OCI-LY3 (cell line): Measurements from ENCODE around the gene CARS2.

ENCODE experiments used
- H2AFZ ChIP-seq: fragments of 200-600, 300-600 bp; shearing (Covaris generic); 2 replicates; pipeline ENCODE4 v1.6.0; 2014; ENCODE audit warnings: antibody characterized with exemption, low read depth, low read length
- H3K27ac ChIP-seq: fragments of 200-600, 300-600 bp; sonication (generic); 2 replicates; pipeline ENCODE4 v1.5.1; 2014; ENCODE audit warnings: mild to moderate bottlenecking, low read length, moderate library complexity, mixed read lengths
- H3K27me3 ChIP-seq: fragments of 200-600, 300-600 bp; sonication (generic); 2 replicates; pipeline ENCODE4 v1.6.1; 2014; ENCODE audit warnings: low read depth, low read length, mixed read lengths
- H3K36me3 ChIP-seq: fragments of 200-600, 300-600 bp; sonication (generic); replicated peaks from 2 replicates; pipeline ENCODE3; 2014; ENCODE audit warnings: low read depth, low read length, mixed read lengths
- H3K4me1 ChIP-seq: fragments of 300-600, 200-600 bp; sonication (generic); 2 replicates; pipeline ENCODE4 v1.6.1; 2014; ENCODE audit warnings: low read length, mixed read lengths
- H3K4me2 ChIP-seq: fragments of 200-600, 300-600 bp; sonication (generic); 2 replicates; pipeline ENCODE4 v1.6.1; 2014; ENCODE audit warnings: low read length, mixed read lengths
- H3K4me3 ChIP-seq: fragments of 300-600, 200-600 bp; sonication (generic); 2 replicates; pipeline ENCODE4 v1.5.1; 2014; ENCODE audit warnings: antibody characterized with exemption, mild to moderate bottlenecking, low read length, moderate library complexity
- H3K79me2 ChIP-seq: fragments of 300-600, 200-600 bp; shearing (Covaris generic); 2 replicates; pipeline ENCODE4 v1.6.1; 2014; ENCODE audit warnings: mild to moderate bottlenecking, low read length, mixed read lengths
- H3K9ac ChIP-seq: fragments of 300-600, 200-600 bp; shearing (Covaris generic); 2 replicates; pipeline ENCODE4 v1.6.0; 2014; ENCODE audit warnings: mild to moderate bottlenecking, low read length, moderate library complexity
- H3K9me3 ChIP-seq: fragments of 200-600, 300-600 bp; shearing (Covaris generic); 2 replicates; pipeline ENCODE4 v1.6.1; 2014; ENCODE audit warnings: low read length, mixed read lengths; ENCODE audit not compliant: insufficient read depth
- H4K20me1 ChIP-seq: fragments of 200-600, 300-600 bp; sonication (generic); 2 replicates; pipeline ENCODE4 v1.6.1; 2016; ENCODE audit warnings: low read length, mixed read lengths; ENCODE audit not compliant: insufficient read depth
- CTCF ChIP-seq: fragments of 200-600, 300-600 bp; sonication (generic); IDR thresholded peaks from 2 replicates; pipeline ENCODE4 v1.5.1; 2014; ENCODE audit warnings: antibody characterized with exemption, low read length, low read depth
- EZH2phosphoT487 ChIP-seq: fragments of 200-600 bp; shearing (Covaris generic); IDR thresholded peaks from 2 replicates; pipeline ENCODE4 v1.6.1; 2018; ENCODE audit warnings: antibody characterized with exemption, mixed run types, low read depth

The CARS2 gene

DNA sequence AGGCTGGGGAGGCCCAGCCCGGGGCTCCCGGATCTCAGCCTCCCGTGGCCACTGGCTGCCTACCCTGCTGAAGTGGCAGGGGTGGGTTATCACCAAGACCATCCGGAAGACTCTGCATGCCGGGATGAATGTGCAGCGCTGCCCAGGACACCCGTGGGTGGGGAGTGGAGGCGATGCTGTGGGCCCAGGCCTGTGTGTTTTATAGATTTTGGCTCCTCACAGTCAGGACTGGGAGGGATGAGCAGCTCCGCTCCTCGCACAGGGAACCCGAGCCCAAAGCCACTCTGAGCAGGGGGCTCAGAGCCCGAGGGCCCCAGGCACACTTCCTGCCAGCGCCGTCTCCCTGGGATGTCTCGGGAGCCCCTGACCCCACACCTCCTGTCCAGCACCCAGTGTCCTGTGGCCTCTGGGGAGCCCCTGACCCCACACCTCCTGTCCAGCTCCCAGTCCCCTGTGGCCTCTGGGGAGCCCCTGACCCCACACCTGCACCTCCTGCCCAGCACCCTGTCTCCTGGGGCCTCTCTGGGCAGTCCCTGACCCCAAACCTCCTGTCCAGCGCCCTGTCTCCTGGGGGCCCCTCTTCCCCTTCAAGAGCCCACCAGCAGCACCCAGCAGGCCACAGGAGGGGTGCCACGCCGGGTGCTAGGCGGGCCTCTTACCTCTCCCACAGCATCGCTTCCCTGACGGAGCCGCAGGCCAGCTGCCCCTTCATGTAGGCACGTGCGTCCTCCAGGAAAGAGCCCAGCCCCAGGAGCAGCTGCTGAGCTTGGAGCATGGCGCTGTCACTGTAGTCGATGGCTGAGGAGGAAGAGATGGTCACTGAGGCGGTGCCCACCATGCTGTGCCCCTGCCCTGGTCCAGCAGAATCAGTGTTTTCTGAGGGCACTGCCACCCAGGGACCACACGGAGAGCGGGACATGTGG lies 59.2 kb downstream of the CARS2 start:
- H3K27me3 ChIP-seq = no peaks in the 10 kb centered on the region
- H3K36me3 ChIP-seq = peaks cover 34% of the 10 kb centered on the region
- no peaks in the 10 kb centered on the region for H3K79me2 ChIP-seq
- no peak overlapping the region for H2AFZ ChIP-seq
- no peak overlapping the region for H3K4me2 ChIP-seq
- no peak overlapping the region for H3K4me3 ChIP-seq
- TF ChIP-seq CTCF (no peak), EZH2phosphoT487 (no peak)
- no peaks in the 10 kb centered on the region for H3K9me3 ChIP-seq
- peaks cover 10% of the 10 kb centered on the region; the same call in 1 of the 2 replicates for H3K4me1 ChIP-seq
- H3K27ac ChIP-seq = no peak overlapping the region
- H4K20me1 ChIP-seq = peaks cover 5% of the 10 kb centered on the region; the same call in 1 of the 2 replicates
- H3K9ac ChIP-seq = no peak overlapping the region

DNA sequence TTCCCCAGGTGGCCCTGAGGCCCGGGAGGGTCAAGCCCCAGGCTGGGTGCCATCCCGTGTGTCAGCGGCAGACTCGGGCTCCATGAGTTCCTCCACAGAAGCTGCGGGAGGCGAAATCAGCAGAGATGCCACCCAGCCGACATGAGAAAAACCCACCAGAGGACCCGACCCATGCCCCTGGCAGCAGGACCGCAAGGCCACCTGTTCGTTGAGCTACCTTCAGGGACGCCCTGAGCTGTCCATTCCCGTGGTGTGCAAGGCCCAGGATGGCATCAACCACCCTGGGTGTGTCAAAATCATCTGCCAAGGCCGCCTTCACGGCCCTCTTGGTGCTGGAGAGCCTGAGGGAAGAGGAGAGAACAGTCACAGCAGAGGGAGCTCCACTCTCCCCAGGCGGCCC lies 60.2 kb downstream of the CARS2 start:
- Histone ChIP-seq H3K4me2 (no peak overlapping the region), H3K9ac (no peak overlapping the region), H4K20me1 (peaks cover 5% of the 10 kb centered on the region; the same call in 1 of the 2 replicates), H3K9me3 (no peaks in the 10 kb centered on the region), H2AFZ (no peak overlapping the region), H3K4me3 (no peak overlapping the region), H3K4me1 (peaks cover 10% of the 10 kb centered on the region; the same call in 1 of the 2 replicates), H3K36me3 (peaks cover 36% of the 10 kb centered on the region), H3K79me2 (no peaks in the 10 kb centered on the region), H3K27ac (no peak overlapping the region), H3K27me3 (no peaks in the 10 kb centered on the region)
- TF ChIP-seq EZH2phosphoT487 (no peak), CTCF (no peak)

- Histone ChIP-seq H3K9me3 (no peaks in the 10 kb centered on the region), H3K9ac (no peak overlapping the region), H3K27me3 (no peaks in the 10 kb centered on the region), H3K79me2 (no peaks in the 10 kb centered on the region), H3K4me3 (peak overlapping the region; percentile 19; the same call in 1 of the 2 replicates), H3K4me1 (peaks cover 10% of the 10 kb centered on the region; the same call in 1 of the 2 replicates), H3K4me2 (peak overlapping the region; percentile 51), H4K20me1 (peaks cover 5% of the 10 kb centered on the region; the same call in 1 of the 2 replicates), H2AFZ (no peak overlapping the region), H3K27ac (no peak overlapping the region), H3K36me3 (peaks cover 38% of the 10 kb centered on the region)
- peak; percentile 69 for TF ChIP-seq CTCF
- TF ChIP-seq EZH2phosphoT487 = no peak
Observed at GRCh38 chr13:110644892-110645521, 60.9 kb downstream of the CARS2 start.
